SK-N-SH (cell line): ENCODE data around the gene PLG.

ENCODE experiments used
- CTCF ChIP-seq: fragments of 200-600 bp; sonication (generic); IDR thresholded peaks from 2 replicates; pipeline ENCODE4 v1.6.1; 2017; ENCODE audit warnings: antibody characterized with exemption, mild to moderate bottlenecking, moderate library complexity
- NRF1 ChIP-seq: IDR thresholded peaks from 2 replicates; pipeline ENCODE4 v1.6.1; 2012; ENCODE audit warnings: low read depth, mild to moderate bottlenecking, low read length
- PBX3 ChIP-seq: IDR thresholded peaks from 2 replicates; pipeline ENCODE4; 2012
- POLR2AphosphoS5 ChIP-seq: IDR thresholded peaks from 2 replicates; pipeline ENCODE4 v1.6.1; 2012; ENCODE audit warnings: low read depth, low read length
- RAD21 ChIP-seq: IDR thresholded peaks from 2 replicates; pipeline ENCODE4 v1.6.1; 2012; ENCODE audit warnings: mild to moderate bottlenecking, low read length
- REST ChIP-seq: IDR thresholded peaks from 2 replicates; pipeline ENCODE4 v1.6.1; 2012; ENCODE audit warnings: mild to moderate bottlenecking, low read depth, low read length, moderate library complexity
- SIN3A ChIP-seq: IDR thresholded peaks from 2 replicates; pipeline ENCODE4 v1.6.1; 2012; ENCODE audit warnings: low read depth, mild to moderate bottlenecking, low read length, moderate library complexity, borderline replicate concordance
- TAF1 ChIP-seq: IDR thresholded peaks from 2 replicates; pipeline ENCODE4 v1.6.1; 2012; ENCODE audit warnings: low read depth, mild to moderate bottlenecking, low read length, moderate library complexity, borderline replicate concordance
- TCF12 ChIP-seq: IDR thresholded peaks from 2 replicates; pipeline ENCODE4 v1.4.0; 2012
- YY1 ChIP-seq: IDR thresholded peaks from 2 replicates; pipeline ENCODE4 v1.4.0; 2012; ENCODE audit warnings: low read depth, mild to moderate bottlenecking

- TF ChIP-seq REST (no peak), TAF1 (no peak), RAD21 (no peak), CTCF (peak; percentile 32; the same call in 1 of the 2 replicates), TCF12 (no peak), SIN3A (no peak), POLR2AphosphoS5 (no peak), YY1 (no peak), NRF1 (no peak), PBX3 (no peak)
Measured at GRCh38 chr6:160679402-160679769, 22.7 kb upstream of the PLG start.
